RWPE2 (cell line): ENCODE results near the gene CXCR6.

ENCODE experiments used
- ATAC-seq: fragments of 200-7000 bp; cut with Tn5 transposase; 3 replicates; pipeline ENCODE4 v1.9.1; 2021; ENCODE audit warnings: low read depth
- DNase-seq: peaks from one replicate; pipeline ENCODE4 v3.0.0-alpha.2; 2020; ENCODE audit warnings: low spot score
- H3K27ac ChIP-seq: fragments of 450-650 bp; 2 replicates; pipeline ENCODE4 v1.5.1; 2017; ENCODE audit warnings: mild to moderate bottlenecking; ENCODE audit not compliant: poor library complexity, severe bottlenecking
- H3K27me3 ChIP-seq: fragments of 250-450 bp; sonication (Bioruptor Pico); 2 replicates; pipeline ENCODE4 v1.5.1; 2021; ENCODE audit warnings: mild to moderate bottlenecking, moderate library complexity; ENCODE audit not compliant: insufficient read depth, poor library complexity, severe bottlenecking
- H3K36me3 ChIP-seq: fragments of 250-450 bp; sonication (Bioruptor Pico); 2 replicates; pipeline ENCODE4 v1.5.1; 2020; ENCODE audit warnings: low read depth, mild to moderate bottlenecking, moderate library complexity
- H3K4me1 ChIP-seq: fragments of 250-450 bp; sonication (Bioruptor Pico); 2 replicates; pipeline ENCODE4 v1.5.1; 2021; ENCODE audit warnings: mild to moderate bottlenecking, moderate library complexity; ENCODE audit not compliant: insufficient read depth, poor library complexity, severe bottlenecking
- H3K4me3 ChIP-seq: fragments of 250-450 bp; sonication (Bioruptor Pico); 2 replicates; pipeline ENCODE4 v1.5.1; 2021; ENCODE audit warnings: mild to moderate bottlenecking, moderate library complexity; ENCODE audit not compliant: severe bottlenecking
- H3K9me3 ChIP-seq: fragments of 250-450 bp; sonication (Bioruptor Pico); 2 replicates; pipeline ENCODE4 v1.5.1; 2021; ENCODE audit warnings: mild to moderate bottlenecking, moderate library complexity; ENCODE audit not compliant: severe bottlenecking
- TF ChIP-seq, protein P1 (sequence below): fragments of 450-650 bp; IDR thresholded peaks from one replicate; pipeline ENCODE4 v1.5.1; 2017; ENCODE audit warnings: mild to moderate bottlenecking, moderate library complexity; ENCODE audit not compliant: poor library complexity, severe bottlenecking

CXCR6 gene

DNA sequence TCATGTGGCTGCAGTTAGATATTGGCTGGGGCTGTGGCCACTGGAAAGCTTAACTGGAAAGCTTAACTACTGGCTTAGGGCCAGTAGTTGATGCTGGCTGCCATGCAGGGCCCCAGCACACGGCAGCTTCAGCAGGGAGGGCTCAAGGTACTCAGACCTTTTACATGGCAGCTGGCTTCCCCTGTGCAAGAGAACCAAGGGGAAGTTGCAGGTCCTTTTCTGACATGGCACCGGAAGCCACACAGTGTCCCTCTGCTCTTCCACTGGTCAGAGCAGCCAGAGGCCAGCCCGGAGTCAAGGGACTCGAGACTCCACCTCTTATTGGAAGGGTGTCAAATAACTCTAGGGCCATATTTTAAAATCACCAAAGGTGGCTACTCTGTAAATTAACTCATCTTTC, 32.4 kb upstream of the CXCR6 start:
- DNase-seq (no peak), ATAC-seq (no peak)
- Histone ChIP-seq H3K36me3 (no peaks in the 10 kb centered on the region), H3K27me3 (no peaks in the 10 kb centered on the region), H3K4me3 (no peak overlapping the region), H3K9me3 (no peaks in the 10 kb centered on the region), H3K4me1 (no peaks in the 10 kb centered on the region), H3K27ac (no peak overlapping the region)
- TF ChIP-seq, protein P1, sequence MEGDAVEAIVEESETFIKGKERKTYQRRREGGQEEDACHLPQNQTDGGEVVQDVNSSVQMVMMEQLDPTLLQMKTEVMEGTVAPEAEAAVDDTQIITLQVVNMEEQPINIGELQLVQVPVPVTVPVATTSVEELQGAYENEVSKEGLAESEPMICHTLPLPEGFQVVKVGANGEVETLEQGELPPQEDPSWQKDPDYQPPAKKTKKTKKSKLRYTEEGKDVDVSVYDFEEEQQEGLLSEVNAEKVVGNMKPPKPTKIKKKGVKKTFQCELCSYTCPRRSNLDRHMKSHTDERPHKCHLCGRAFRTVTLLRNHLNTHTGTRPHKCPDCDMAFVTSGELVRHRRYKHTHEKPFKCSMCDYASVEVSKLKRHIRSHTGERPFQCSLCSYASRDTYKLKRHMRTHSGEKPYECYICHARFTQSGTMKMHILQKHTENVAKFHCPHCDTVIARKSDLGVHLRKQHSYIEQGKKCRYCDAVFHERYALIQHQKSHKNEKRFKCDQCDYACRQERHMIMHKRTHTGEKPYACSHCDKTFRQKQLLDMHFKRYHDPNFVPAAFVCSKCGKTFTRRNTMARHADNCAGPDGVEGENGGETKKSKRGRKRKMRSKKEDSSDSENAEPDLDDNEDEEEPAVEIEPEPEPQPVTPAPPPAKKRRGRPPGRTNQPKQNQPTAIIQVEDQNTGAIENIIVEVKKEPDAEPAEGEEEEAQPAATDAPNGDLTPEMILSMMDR: no peak

DNA sequence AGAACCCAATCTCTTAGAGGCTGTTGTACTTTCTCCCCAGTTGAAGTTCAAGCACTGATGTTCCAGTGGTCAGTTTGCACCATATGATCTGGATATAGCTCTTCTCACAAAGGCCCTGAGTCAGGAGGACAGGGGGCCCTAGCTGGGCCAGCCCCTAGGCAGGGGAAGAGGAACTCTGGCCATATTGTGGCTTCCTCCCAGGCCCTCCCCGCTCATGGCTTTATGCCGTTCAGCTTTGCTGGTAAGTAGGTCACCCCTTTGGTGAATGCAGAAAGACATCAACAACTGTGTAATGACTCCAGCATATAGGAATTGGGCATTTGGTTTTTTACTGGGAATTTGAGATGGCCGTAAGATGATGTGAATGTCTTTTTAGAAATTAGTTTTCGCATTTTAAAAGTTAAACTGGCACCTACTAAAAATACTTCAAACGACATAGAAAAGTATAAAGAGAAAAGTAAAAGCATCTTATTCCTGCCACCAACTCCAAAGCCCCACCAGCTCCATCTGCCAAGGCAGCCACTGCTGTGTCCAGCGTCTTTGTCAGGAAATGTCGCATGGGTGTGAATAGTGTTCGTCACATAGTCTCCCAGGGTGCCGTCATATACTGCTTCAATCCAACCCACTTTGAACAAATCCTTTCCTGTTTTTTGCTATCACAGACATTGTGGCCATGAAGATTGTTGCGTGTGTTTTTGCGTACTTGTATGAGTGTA, 31.6 kb upstream of the CXCR6 start:
- Histone ChIP-seq H3K9me3 (no peaks in the 10 kb centered on the region), H3K4me3 (no peak overlapping the region), H3K36me3 (no peaks in the 10 kb centered on the region), H3K27ac (no peak overlapping the region), H3K27me3 (no peaks in the 10 kb centered on the region), H3K4me1 (no peaks in the 10 kb centered on the region)
- TF ChIP-seq, protein P1: no peak
- DNase-seq (no peak), ATAC-seq (no peak)

DNA sequence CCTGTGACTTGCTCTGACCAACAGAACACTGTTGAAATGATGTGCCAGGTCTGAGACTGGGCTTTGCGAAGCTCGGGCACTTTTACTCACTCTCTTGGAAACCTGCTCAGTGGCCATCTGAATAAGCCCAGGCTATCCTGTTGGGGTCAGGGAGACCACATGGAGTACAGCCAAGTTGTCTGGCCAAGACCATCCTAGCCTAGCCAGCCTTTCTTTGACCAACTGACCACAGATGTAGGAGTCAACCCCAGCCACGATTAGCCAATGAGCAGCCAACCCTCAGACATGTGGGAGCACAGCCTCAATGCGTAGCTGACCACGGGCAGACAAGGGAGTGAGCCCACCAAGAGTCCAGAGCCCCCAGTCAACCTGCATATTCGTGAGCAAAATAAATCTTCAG, 30.8 kb upstream of the CXCR6 start:
- no peak overlapping the region for H3K27ac ChIP-seq
- no peaks in the 10 kb centered on the region for H3K4me1 ChIP-seq
- H3K27me3 ChIP-seq: no peaks in the 10 kb centered on the region
- no peak overlapping the region for H3K4me3 ChIP-seq
- H3K36me3 ChIP-seq: no peaks in the 10 kb centered on the region
- H3K9me3 ChIP-seq: no peaks in the 10 kb centered on the region
- TF ChIP-seq, protein P1: no peak
- no peak for ATAC-seq
- DNase-seq: no peak

DNA sequence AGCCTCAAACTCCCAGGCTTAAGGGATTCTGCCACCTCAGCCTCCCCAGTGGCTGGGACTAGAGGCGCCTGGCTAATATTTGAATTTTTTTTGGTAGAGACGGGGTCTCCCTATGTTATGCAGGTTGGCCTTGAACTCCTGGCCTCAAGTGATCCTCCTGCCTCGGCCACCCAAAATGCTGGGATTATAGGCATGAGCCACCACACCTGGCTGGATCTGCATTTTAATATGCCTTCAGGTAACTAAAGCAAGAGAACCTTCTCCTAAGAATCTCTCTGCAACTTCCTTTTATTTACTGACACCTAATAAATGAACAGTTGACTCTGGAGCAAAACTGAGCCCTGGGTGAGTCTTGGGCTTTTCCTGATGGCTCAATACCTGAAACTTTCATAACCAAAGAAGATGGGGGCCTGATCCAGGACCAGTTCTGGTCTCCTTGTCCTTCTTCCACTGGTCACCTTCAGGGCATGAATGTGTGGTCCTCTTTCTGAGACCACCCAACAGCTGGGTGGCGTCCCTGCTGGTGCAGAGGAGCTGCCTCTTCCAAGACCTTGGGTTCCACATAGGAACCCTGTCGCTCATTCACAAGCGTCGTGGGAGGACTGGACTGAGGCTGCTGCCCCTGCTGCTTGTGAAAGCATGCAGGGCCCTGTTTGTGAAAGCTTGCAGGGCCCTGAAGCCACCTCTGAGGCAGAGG, 28.8 kb upstream of the CXCR6 start:
- H3K4me3 ChIP-seq: no peak overlapping the region
- no peaks in the 10 kb centered on the region for H3K9me3 ChIP-seq
- no peak for ATAC-seq
- H3K4me1 ChIP-seq: no peaks in the 10 kb centered on the region
- no peak for DNase-seq
- TF ChIP-seq, protein P1: no peak
- no peaks in the 10 kb centered on the region for H3K27me3 ChIP-seq
- H3K36me3 ChIP-seq: no peaks in the 10 kb centered on the region
- no peak overlapping the region for H3K27ac ChIP-seq

DNA sequence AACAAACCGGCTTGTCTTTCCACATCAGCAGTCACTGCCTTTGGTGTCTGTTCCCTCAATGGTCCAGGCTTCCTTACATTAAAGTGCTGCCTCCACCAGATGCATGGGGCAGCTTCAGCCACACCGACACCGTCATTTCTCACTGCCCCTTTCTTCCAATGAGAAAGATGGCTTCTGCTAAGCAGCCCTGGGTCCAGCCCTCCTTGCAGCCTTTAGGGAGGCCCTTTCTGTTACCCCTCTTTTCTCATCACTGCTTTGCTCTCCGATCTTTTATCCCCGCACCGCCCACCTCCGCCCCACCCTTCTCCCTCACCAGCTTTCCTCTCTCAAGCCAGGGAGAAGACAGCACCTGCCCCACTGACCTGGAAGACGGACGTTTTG, 28.2 kb upstream of the CXCR6 start:
- TF ChIP-seq, protein P1: no peak
- no peak overlapping the region for H3K27ac ChIP-seq
- no peak for ATAC-seq

More for the DNA sequence above, 28.2 kb upstream of the CXCR6 start:
- no peaks in the 10 kb centered on the region for H3K36me3 ChIP-seq
- H3K27me3 ChIP-seq: no peaks in the 10 kb centered on the region
- H3K4me3 ChIP-seq: no peak overlapping the region
- DNase-seq: no peak
- H3K9me3 ChIP-seq: no peaks in the 10 kb centered on the region
- no peaks in the 10 kb centered on the region for H3K4me1 ChIP-seq
